CD14-positive monocyte (primary cell): Measurements from ENCODE around the gene DNAI1. TPM values are rescaled to one million over a fixed set of nuclear protein-coding genes. Genes with fewer than 3 reads are reported as not detected.
"Not testable (repeated sequence)": the region's sequence is repeated elsewhere in the genome, so short reads cannot be mapped to it uniquely, and the experiment has no call there.

ENCODE experiments used
- DNase-seq, 3 donors: peaks; one replicate each; pipeline ENCODE4 v3.0.0-alpha.2; 2011 to 2022
- H2AFZ ChIP-seq: 2 replicates; pipeline ENCODE4 v1.6.0; 2012; ENCODE audit warnings: mild to moderate bottlenecking, low read depth, low read length, inconsistent platforms; ENCODE audit not compliant: insufficient read depth, poor library complexity, severe bottlenecking
- H3K27ac ChIP-seq, 2 donors: 1 replicate in 1 of 2; 2 replicates in 1 of 2; pipeline ENCODE4 v1.5.1; 2012 to 2013; ENCODE audit warnings: low read length in 2 of 2, control low read depth in 1 of 2, inconsistent platforms in 1 of 2, low read depth in 1 of 2, mild to moderate bottlenecking in 1 of 2
- H3K27me3 ChIP-seq, 2 donors: one replicate each; pipeline versions ENCODE4 v1.6.0 to v1.6.1; 2011 to 2013; ENCODE audit warnings: low read length in 2 of 2; ENCODE audit not compliant: control insufficient read depth in 2 of 2, insufficient read depth in 2 of 2
- H3K36me3 ChIP-seq, 2 donors: replicated peaks in 1 of 2; 1 replicate in 1 of 2; 2 replicates in 1 of 2; pipeline versions ENCODE4 v1.5.1 to v1.6.1; 2012 to 2013; ENCODE audit warnings: low read length in 2 of 2, control low read depth in 1 of 2, inconsistent platforms in 1 of 2, mild to moderate bottlenecking in 1 of 2; ENCODE audit not compliant: insufficient read depth in 2 of 2, control insufficient read depth in 1 of 2
- H3K4me1 ChIP-seq, 2 donors: 1 replicate in 1 of 2; 2 replicates in 1 of 2; pipeline versions ENCODE4 v1.5.1 to v1.6.1; 2012 to 2013; ENCODE audit warnings: low read length in 2 of 2, control low read depth in 1 of 2, inconsistent platforms in 1 of 2, mild to moderate bottlenecking in 1 of 2, moderate library complexity in 1 of 2; ENCODE audit not compliant: insufficient read depth in 2 of 2, control insufficient read depth in 1 of 2
- H3K4me2 ChIP-seq: replicated peaks from 2 replicates; pipeline ENCODE3; 2012; ENCODE audit warnings: low read length, moderate library complexity, mild to moderate bottlenecking; ENCODE audit not compliant: poor library complexity, severe bottlenecking; ENCODE audit errors: extremely low read depth
- H3K4me3 ChIP-seq, 3 experiments: fragments of 200-600 bp in 1 of 3; sonication (generic) in 1 of 3; replicated peaks in 1 of 3; 1 replicate in 2 of 3; 2 replicates in 1 of 3; pipeline ENCODE4 v1.5.1; 2011 to 2013; ENCODE audit warnings: low read length in 3 of 3, mild to moderate bottlenecking in 3 of 3, control low read depth in 2 of 3, low read depth in 2 of 3, inconsistent platforms in 1 of 3, moderate library complexity in 1 of 3
- H3K79me2 ChIP-seq: 2 replicates; pipeline ENCODE4 v1.6.0; 2012; ENCODE audit warnings: mild to moderate bottlenecking, control low read depth, inconsistent platforms, low read length, moderate library complexity; ENCODE audit not compliant: insufficient read depth
- H3K9ac ChIP-seq: 2 replicates; pipeline ENCODE4 v1.6.0; 2017; ENCODE audit warnings: low read length, mild to moderate bottlenecking; ENCODE audit not compliant: insufficient read depth, poor library complexity, severe bottlenecking
- H3K9me3 ChIP-seq, 2 donors: replicated peaks in 1 of 2; 1 replicate in 1 of 2; 2 replicates in 1 of 2; pipeline versions ENCODE4 v1.5.1 to v1.6.1; 2012 to 2013; ENCODE audit warnings: low read length in 2 of 2, control low read depth in 1 of 2; ENCODE audit not compliant: control insufficient read depth in 1 of 2, insufficient read depth in 1 of 2
- H4K20me1 ChIP-seq: 2 replicates; pipeline ENCODE4 v1.6.0; 2012; ENCODE audit warnings: mild to moderate bottlenecking, low read length, control low read depth, moderate library complexity; ENCODE audit not compliant: insufficient read depth
- H3K27ac Mint-ChIP-seq, 7 donors: one replicate each; pipeline ENCODE4 v1.8.0; 2020; ENCODE audit warnings: mild to moderate bottlenecking in 7 of 7, mixed read lengths in 7 of 7, moderate library complexity in 6 of 7, inconsistent platforms in 2 of 7
- H3K27me3 Mint-ChIP-seq, 3 donors: one replicate each; pipeline ENCODE4 v1.8.0; 2021 to 2022; ENCODE audit warnings: low read depth in 3 of 3, mild to moderate bottlenecking in 3 of 3, mixed read lengths in 3 of 3, moderate library complexity in 3 of 3, inconsistent platforms in 1 of 3
- H3K36me3 Mint-ChIP-seq, 2 donors: one replicate each; pipeline ENCODE4 v1.8.0; 2020; ENCODE audit warnings: mixed read lengths in 2 of 2, inconsistent platforms in 1 of 2, mild to moderate bottlenecking in 1 of 2
- H3K4me1 Mint-ChIP-seq: one replicate; pipeline ENCODE4 v1.8.0; 2020; ENCODE audit warnings: mild to moderate bottlenecking, mixed read lengths
- H3K4me3 Mint-ChIP-seq, 2 donors: one replicate each; pipeline ENCODE4 v1.8.0; 2020; ENCODE audit warnings: mild to moderate bottlenecking in 2 of 2, mixed read lengths in 2 of 2, moderate library complexity in 1 of 2
- H3K9me3 Mint-ChIP-seq, 7 donors: one replicate each; pipeline ENCODE4 v1.8.0; 2020 to 2022; ENCODE audit warnings: mixed read lengths in 7 of 7, mild to moderate bottlenecking in 6 of 7, moderate library complexity in 6 of 7, inconsistent platforms in 2 of 7
- WGBS: methylation state at CpG from one replicate; pipeline ENCODE4 v1.1.5; 2013; ENCODE audit warnings: missing lambda C conversion rate; ENCODE audit not compliant: insufficient coverage; 5-methylcytosine and 5-hydroxymethylcytosine counted together
- intact Hi-C, 2 donors: fragments of 100-400 bp; cut with micrococcal nuclease; formaldehyde crosslinking; loops; one replicate each; pipeline versions ENCODE4 v1.15.0 to v1.15.1; 2023
- polyA plus RNA-seq, 3 donors: library from polyadenylated mRNA; depleted of rRNA in 1 of 3; unstranded in 2 of 3; stranded (reverse) in 1 of 3; fragments of 300-500 nt in 2 of 3; fragments of >200 nt in 1 of 3; fragmentation: Illumina TruSeq in 2 of 3; gene quantifications; 1 replicate in 2 of 3; 2 replicates in 1 of 3; pipeline ENCODE4 v1.2.3, GENCODE V29; 2012 to 2021
- TF ChIP-seq, protein P1 (sequence below): fragments of 200-600 bp; IDR thresholded peaks from one replicate; pipeline ENCODE4 v1.8.0; 2022; ENCODE audit warnings: antibody characterized with exemption, mild to moderate bottlenecking

The DNAI1 gene
- polyA plus RNA-seq, 3 donors = not detected

GRCh38 chr9:34477541-34477940 is 18.9 kb downstream of the DNAI1 start:
- Histone ChIP-seq H3K27ac (no peak overlapping the region), H3K36me3 (no peaks in the 10 kb centered on the region), H3K79me2 (no peaks in the 10 kb centered on the region), H3K4me2 (no peak overlapping the region), H3K4me1 (no peaks in the 10 kb centered on the region), H3K9ac (no peak overlapping the region), H3K9me3 (no peaks in the 10 kb centered on the region), H3K27me3 (no peaks in the 10 kb centered on the region), H3K4me3 (no peak overlapping the region), H2AFZ (no peak overlapping the region), H4K20me1 (no peaks in the 10 kb centered on the region)
- Mint-ChIP-seq H3K36me3 (no peaks in the 10 kb centered on the region), H3K4me1 (no peaks in the 10 kb centered on the region), H3K9me3 (no peaks in the 10 kb centered on the region), H3K27ac (no peak overlapping the region), H3K27me3 (peaks cover 14 to 22% (median 21%) of the 10 kb centered on the region in 3 donors), H3K4me3 (no peak overlapping the region)
- TF ChIP-seq, protein P1, sequence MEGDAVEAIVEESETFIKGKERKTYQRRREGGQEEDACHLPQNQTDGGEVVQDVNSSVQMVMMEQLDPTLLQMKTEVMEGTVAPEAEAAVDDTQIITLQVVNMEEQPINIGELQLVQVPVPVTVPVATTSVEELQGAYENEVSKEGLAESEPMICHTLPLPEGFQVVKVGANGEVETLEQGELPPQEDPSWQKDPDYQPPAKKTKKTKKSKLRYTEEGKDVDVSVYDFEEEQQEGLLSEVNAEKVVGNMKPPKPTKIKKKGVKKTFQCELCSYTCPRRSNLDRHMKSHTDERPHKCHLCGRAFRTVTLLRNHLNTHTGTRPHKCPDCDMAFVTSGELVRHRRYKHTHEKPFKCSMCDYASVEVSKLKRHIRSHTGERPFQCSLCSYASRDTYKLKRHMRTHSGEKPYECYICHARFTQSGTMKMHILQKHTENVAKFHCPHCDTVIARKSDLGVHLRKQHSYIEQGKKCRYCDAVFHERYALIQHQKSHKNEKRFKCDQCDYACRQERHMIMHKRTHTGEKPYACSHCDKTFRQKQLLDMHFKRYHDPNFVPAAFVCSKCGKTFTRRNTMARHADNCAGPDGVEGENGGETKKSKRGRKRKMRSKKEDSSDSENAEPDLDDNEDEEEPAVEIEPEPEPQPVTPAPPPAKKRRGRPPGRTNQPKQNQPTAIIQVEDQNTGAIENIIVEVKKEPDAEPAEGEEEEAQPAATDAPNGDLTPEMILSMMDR = no peak
- DNase-seq = no peak
- intact Hi-C loops = no loop called here
- WGBS = no CpG with 5 or more reads among the region's 1 CpG

GRCh38 chr9:34479431-34479866 is 20.8 kb downstream of the DNAI1 start:
- H3K4me3 ChIP-seq = no peak overlapping the region
- TF ChIP-seq, protein P1 = no peak
- no peaks in the 10 kb centered on the region for H3K4me1 Mint-ChIP-seq
- H3K36me3 Mint-ChIP-seq = no peaks in the 10 kb centered on the region
- H3K27me3 Mint-ChIP-seq = peaks cover 14 to 19% (median 17%) of the 10 kb centered on the region in 3 donors
- no peaks in the 10 kb centered on the region for H3K9me3 ChIP-seq
- H3K36me3 ChIP-seq = no peaks in the 10 kb centered on the region
- WGBS = 79% methylated on average over 3 of the region's 5 CpGs
- no peak overlapping the region for H2AFZ ChIP-seq
- no peak for DNase-seq
- no peaks in the 10 kb centered on the region for H3K9me3 Mint-ChIP-seq
- H4K20me1 ChIP-seq = no peaks in the 10 kb centered on the region
- intact Hi-C loops = no loop called here
- H3K4me1 ChIP-seq = no peaks in the 10 kb centered on the region
- H3K27ac ChIP-seq = no peak overlapping the region
- no peak overlapping the region for H3K4me2 ChIP-seq
- H3K79me2 ChIP-seq = no peaks in the 10 kb centered on the region
- no peaks in the 10 kb centered on the region for H3K27me3 ChIP-seq
- H3K27ac Mint-ChIP-seq = no peak overlapping the region
- H3K4me3 Mint-ChIP-seq = no peak overlapping the region
- H3K9ac ChIP-seq = no peak overlapping the region

DNA sequence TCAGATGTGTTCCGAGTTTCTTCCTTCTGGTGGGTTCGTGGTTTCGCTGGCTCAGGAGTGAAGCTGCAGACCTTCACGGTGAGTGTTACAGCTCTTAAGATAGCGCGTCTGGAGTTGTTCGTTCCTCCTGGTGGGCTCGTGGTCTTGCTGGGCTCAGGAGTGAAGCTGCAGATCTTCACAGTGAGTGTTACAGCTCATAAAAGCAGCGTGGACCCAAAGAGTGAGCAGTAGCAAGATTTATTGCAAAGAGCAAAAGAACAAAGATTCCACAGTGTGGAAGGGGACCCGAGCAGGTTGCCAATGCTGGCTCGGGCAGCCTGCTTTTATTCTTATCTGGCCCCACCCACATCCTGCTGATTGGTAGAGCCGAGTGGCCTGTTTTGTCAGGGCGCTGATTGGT is 23.0 kb downstream of the DNAI1 start:
- DNase-seq, H3K27ac Mint-ChIP-seq, H3K36me3 ChIP-seq, H3K27me3 ChIP-seq, H3K27ac ChIP-seq, H3K9me3 ChIP-seq, H3K9ac ChIP-seq, H2AFZ ChIP-seq, H4K20me1 ChIP-seq, H3K4me3 ChIP-seq, H3K36me3 Mint-ChIP-seq, H3K79me2 ChIP-seq, intact Hi-C loops, H3K4me3 Mint-ChIP-seq, H3K9me3 Mint-ChIP-seq, H3K4me1 Mint-ChIP-seq, H3K4me1 ChIP-seq, H3K4me2 ChIP-seq: not testable (repeated sequence)
- 80% methylated on average over 1 of the region's 13 CpGs for WGBS
- peaks cover 8 to 14% (median 10%) of the 10 kb centered on the region in 3 donors for H3K27me3 Mint-ChIP-seq
